ENCODE results near the gene KCNJ12. TPM values are rescaled to one million over a fixed set of nuclear protein-coding genes. Genes with fewer than 3 reads are reported as not detected.

KCNJ12 gene
- total RNA-seq, 1 experiment from 2014 or later = 5.8 TPM

DNA sequence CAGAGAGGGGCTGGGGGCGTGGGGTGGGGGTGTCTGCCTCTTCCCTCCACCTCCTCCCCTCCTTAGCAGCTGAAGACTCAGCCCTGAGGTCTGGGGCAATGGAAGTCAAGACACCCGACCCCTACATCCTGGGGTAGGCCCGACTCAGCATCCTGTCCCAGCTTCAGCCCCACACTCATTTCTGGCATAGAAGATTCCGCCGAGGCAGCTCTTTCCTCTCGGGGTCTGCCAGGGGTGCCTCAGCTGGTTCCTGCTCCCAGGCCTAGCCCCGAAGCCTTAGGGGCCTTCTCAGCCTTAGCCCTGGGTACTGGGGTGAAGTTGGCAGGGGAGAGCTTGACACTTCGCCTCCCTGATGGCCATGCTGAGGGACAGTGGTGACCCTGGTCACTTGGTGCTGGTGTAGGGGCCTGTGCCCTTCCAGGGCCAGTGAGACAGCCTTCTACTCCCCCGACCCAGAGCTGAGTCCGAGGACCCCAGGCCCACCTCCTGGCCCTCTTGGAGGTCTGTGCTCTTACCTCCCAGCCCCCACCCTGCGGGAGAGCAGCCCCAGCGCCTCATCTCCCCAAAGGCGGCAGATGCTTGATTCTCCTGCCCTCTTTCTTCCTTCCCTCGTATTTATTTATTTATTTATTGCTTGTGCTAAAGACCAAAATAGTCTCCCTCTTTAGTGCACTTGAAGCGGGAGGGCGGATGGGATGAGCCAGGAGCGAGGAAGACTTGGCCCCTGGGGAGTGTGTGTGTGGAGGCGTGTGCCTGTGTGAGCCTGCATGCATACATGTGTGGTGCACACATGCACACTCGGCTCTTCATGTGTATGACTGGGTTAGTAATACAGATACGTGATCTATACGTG, 42.5 kb downstream of the KCNJ12 start:
- Histone ChIP-seq H3K4me1 (ENCODE audit: control insufficient read depth in 1 of 2, insufficient read depth in 2 of 2, low read length in 2 of 2) (no peaks in the 10 kb centered on the region), H3K4me2 (ENCODE audit: low read length) (no peak overlapping the region), H4K20me1 (ENCODE audit: insufficient read depth) (no peaks in the 10 kb centered on the region), H3K9me3 (ENCODE audit: control insufficient read depth in 1 of 2, insufficient read depth in 1 of 2, low read depth in 1 of 2, low read length in 2 of 2) (no peaks in the 10 kb centered on the region), H3K9me2 (ENCODE audit: insufficient read depth) (no peaks in the 10 kb centered on the region), H3K79me2 (ENCODE audit: insufficient read depth, low read length) (no peaks in the 10 kb centered on the region), H3K27me3 (ENCODE audit: insufficient read depth, low read length) (no peaks in the 10 kb centered on the region), H2AFZ (ENCODE audit: low read depth, low read length, poor library complexity, severe bottlenecking) (no peak overlapping the region), H3K9ac (ENCODE audit: low read length) (no peak overlapping the region), H3K27ac (ENCODE audit: low read depth, low read length) (no peak overlapping the region), H3K36me3 (ENCODE audit: control insufficient read depth in 1 of 2, insufficient read depth in 2 of 2, low read length in 2 of 2) (no peaks in the 10 kb centered on the region), H3K4me3 (replicated peaks in 1 of 2; ENCODE audit: low read depth in 1 of 2, low read length in 2 of 2) (no peak overlapping the region)
- POLR2A ChIA-PET = no interaction called here
- intact Hi-C loops (cut with micrococcal nuclease) = no loop called here
- TF ChIP-seq POLR2AphosphoS5 (IDR thresholded peaks at IDR 0.05; ENCODE audit: low read depth, low read length) (no peak), ZNF274 (IDR thresholded peaks at IDR 0.05; ENCODE audit: low read depth, low read length) (no peak), CBX3 (IDR thresholded peaks at IDR 0.05; ENCODE audit: low read depth) (no peak), SP1 (IDR thresholded peaks at IDR 0.05; ENCODE audit: low read depth) (no peak), EZH2phosphoT487 (IDR thresholded peaks at IDR 0.05; ENCODE audit: borderline replicate concordance) (no peak), SRF (IDR thresholded peaks at IDR 0.05; ENCODE audit: low read depth) (no peak), POLR2A (IDR thresholded peaks at IDR 0.05; ENCODE audit: borderline replicate concordance, extremely low read depth, insufficient read depth, insufficient read length) (no peak), CEBPB (IDR thresholded peaks at IDR 0.05; ENCODE audit: low read depth) (no peak), RAD21 (IDR thresholded peaks at IDR 0.05; ENCODE audit: low read depth) (no peak), ELF1 (IDR thresholded peaks at IDR 0.05; ENCODE audit: borderline replicate concordance, low read depth) (no peak), YY1 (IDR thresholded peaks at IDR 0.05; ENCODE audit: extremely low read depth, insufficient replicate concordance, low read depth, low read length) (no peak), ZFX (IDR thresholded peaks at IDR 0.05) (no peak), FOSL1 (IDR thresholded peaks at IDR 0.05; ENCODE audit: low read depth) (no peak), TCF7L2 (IDR thresholded peaks at IDR 0.05; ENCODE audit: borderline replicate concordance, extremely low read depth, insufficient read depth, insufficient read length) (no peak)
- TF ChIP-seq, protein P1, sequence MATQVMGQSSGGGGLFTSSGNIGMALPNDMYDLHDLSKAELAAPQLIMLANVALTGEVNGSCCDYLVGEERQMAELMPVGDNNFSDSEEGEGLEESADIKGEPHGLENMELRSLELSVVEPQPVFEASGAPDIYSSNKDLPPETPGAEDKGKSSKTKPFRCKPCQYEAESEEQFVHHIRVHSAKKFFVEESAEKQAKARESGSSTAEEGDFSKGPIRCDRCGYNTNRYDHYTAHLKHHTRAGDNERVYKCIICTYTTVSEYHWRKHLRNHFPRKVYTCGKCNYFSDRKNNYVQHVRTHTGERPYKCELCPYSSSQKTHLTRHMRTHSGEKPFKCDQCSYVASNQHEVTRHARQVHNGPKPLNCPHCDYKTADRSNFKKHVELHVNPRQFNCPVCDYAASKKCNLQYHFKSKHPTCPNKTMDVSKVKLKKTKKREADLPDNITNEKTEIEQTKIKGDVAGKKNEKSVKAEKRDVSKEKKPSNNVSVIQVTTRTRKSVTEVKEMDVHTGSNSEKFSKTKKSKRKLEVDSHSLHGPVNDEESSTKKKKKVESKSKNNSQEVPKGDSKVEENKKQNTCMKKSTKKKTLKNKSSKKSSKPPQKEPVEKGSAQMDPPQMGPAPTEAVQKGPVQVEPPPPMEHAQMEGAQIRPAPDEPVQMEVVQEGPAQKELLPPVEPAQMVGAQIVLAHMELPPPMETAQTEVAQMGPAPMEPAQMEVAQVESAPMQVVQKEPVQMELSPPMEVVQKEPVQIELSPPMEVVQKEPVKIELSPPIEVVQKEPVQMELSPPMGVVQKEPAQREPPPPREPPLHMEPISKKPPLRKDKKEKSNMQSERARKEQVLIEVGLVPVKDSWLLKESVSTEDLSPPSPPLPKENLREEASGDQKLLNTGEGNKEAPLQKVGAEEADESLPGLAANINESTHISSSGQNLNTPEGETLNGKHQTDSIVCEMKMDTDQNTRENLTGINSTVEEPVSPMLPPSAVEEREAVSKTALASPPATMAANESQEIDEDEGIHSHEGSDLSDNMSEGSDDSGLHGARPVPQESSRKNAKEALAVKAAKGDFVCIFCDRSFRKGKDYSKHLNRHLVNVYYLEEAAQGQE (IDR thresholded peaks at IDR 0.05; ENCODE audit: low read depth) = no peak
- TF ChIP-seq, protein P2, sequence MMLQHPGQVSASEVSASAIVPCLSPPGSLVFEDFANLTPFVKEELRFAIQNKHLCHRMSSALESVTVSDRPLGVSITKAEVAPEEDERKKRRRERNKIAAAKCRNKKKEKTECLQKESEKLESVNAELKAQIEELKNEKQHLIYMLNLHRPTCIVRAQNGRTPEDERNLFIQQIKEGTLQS (IDR thresholded peaks at IDR 0.05) = no peak
- TF ChIP-seq, protein P3, sequence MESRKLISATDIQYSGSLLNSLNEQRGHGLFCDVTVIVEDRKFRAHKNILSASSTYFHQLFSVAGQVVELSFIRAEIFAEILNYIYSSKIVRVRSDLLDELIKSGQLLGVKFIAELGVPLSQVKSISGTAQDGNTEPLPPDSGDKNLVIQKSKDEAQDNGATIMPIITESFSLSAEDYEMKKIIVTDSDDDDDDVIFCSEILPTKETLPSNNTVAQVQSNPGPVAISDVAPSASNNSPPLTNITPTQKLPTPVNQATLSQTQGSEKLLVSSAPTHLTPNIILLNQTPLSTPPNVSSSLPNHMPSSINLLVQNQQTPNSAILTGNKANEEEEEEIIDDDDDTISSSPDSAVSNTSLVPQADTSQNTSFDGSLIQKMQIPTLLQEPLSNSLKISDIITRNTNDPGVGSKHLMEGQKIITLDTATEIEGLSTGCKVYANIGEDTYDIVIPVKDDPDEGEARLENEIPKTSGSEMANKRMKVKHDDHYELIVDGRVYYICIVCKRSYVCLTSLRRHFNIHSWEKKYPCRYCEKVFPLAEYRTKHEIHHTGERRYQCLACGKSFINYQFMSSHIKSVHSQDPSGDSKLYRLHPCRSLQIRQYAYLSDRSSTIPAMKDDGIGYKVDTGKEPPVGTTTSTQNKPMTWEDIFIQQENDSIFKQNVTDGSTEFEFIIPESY (IDR thresholded peaks at IDR 0.05; ENCODE audit: extremely low read depth, insufficient replicate concordance, low read length) = no peak
- TF ChIP-seq, protein P4, sequence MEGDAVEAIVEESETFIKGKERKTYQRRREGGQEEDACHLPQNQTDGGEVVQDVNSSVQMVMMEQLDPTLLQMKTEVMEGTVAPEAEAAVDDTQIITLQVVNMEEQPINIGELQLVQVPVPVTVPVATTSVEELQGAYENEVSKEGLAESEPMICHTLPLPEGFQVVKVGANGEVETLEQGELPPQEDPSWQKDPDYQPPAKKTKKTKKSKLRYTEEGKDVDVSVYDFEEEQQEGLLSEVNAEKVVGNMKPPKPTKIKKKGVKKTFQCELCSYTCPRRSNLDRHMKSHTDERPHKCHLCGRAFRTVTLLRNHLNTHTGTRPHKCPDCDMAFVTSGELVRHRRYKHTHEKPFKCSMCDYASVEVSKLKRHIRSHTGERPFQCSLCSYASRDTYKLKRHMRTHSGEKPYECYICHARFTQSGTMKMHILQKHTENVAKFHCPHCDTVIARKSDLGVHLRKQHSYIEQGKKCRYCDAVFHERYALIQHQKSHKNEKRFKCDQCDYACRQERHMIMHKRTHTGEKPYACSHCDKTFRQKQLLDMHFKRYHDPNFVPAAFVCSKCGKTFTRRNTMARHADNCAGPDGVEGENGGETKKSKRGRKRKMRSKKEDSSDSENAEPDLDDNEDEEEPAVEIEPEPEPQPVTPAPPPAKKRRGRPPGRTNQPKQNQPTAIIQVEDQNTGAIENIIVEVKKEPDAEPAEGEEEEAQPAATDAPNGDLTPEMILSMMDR (IDR thresholded peaks at IDR 0.05 in 2 of 3, conservative IDR thresholded peaks at IDR 0.05 in 1 of 3; ENCODE audit: borderline replicate concordance in 1 of 3, insufficient read depth in 1 of 3, low read depth in 2 of 3, low read length in 2 of 3) = no peak
- TF ChIP-seq, protein P5, sequence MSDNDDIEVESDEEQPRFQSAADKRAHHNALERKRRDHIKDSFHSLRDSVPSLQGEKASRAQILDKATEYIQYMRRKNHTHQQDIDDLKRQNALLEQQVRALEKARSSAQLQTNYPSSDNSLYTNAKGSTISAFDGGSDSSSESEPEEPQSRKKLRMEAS (IDR thresholded peaks at IDR 0.05) = no peak
- RAD21 ChIA-PET (ENCODE audit: low non-redundant PET in 1 of 2, low total read pairs in 2 of 2, uncharacterized antibody in 2 of 2, unreplicated experiment in 2 of 2) = no interaction called here
- CTCF ChIA-PET = no interaction called here
- no peak for ATAC-seq
- no TSS peak for BruUV-seq (replicated peaks)
- no peak for DNase-seq (ENCODE audit: low read depth, low spot score)

Data from HCT116 (cell line).